ENCODE measurements around the gene ZNF691.

DNA sequence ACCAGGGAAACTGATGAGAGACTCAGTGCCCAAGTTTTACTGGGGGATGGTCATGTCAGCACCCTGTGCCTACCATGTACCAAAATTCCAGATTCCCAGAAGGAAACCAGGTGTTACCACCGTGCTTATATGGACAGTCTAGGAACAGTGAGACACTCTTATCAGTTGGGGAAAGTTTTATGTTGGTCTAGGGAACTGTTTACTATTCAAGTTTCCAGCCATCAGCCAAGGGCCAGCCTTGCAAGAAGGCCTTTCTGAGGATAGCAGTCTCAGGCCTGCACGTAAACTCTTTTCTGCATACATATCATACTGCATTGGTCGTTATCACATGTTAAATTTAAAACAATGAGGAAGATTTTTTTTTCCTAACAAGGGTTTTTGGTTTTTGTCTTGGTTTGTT, 49.0 kb upstream of the ZNF691 start:
- no peak for TF ChIP-seq SUZ12 (IDR thresholded peaks at IDR 0.05; ENCODE audit: extremely low read depth, insufficient read depth, insufficient read length)
- no peak for TF ChIP-seq ZNF274 (IDR thresholded peaks at IDR 0.05; ENCODE audit: low read depth, low read length)

All from NT2/D1 (cell line).